Mesenchymal stem cell (in vitro differentiated cells and primary cell): ENCODE data around the gene KDM8.

Experiments
- DNase-seq: peaks from one replicate; pipeline ENCODE4 v3.0.0-alpha.2; 2013
- H2AFZ ChIP-seq: one replicate; pipeline ENCODE4 v1.6.1; 2013; ENCODE audit warnings: low read depth, mild to moderate bottlenecking, control low read depth, inconsistent platforms, low read length, moderate library complexity
- H2AK5ac ChIP-seq: 2 replicates; pipeline ENCODE4 v1.6.1; 2013; ENCODE audit warnings: low read length, moderate library complexity, mild to moderate bottlenecking, inconsistent platforms; ENCODE audit not compliant: severe bottlenecking
- H2BK120ac ChIP-seq: one replicate; pipeline ENCODE4 v1.6.1; 2013; ENCODE audit warnings: low read depth, mild to moderate bottlenecking, inconsistent platforms, low read length, moderate library complexity
- H2BK12ac ChIP-seq, 2 experiments: one replicate each; pipeline ENCODE4 v1.6.1; 2013; ENCODE audit warnings: inconsistent platforms in 2 of 2, low read length in 2 of 2, mild to moderate bottlenecking in 2 of 2, moderate library complexity in 2 of 2, control low read depth in 1 of 2
- H2BK15ac ChIP-seq: one replicate; pipeline ENCODE4 v1.6.1; 2013; ENCODE audit warnings: mild to moderate bottlenecking, low read depth, inconsistent platforms; ENCODE audit not compliant: poor library complexity, severe bottlenecking
- H2BK5ac ChIP-seq: 2 replicates; pipeline ENCODE4 v1.6.1; 2013; ENCODE audit warnings: low read depth, mild to moderate bottlenecking, low read length, control low read depth, inconsistent platforms; ENCODE audit not compliant: poor library complexity, severe bottlenecking
- H3K14ac ChIP-seq, 2 experiments: one replicate each; pipeline ENCODE4 v1.6.1; 2013; ENCODE audit warnings: inconsistent platforms in 2 of 2, low read length in 2 of 2, control low read depth in 1 of 2, mild to moderate bottlenecking in 1 of 2, moderate library complexity in 1 of 2
- H3K18ac ChIP-seq, 2 experiments: one replicate each; pipeline ENCODE4 v1.6.1; 2013; ENCODE audit warnings: inconsistent platforms in 2 of 2, low read length in 2 of 2, control low read depth in 1 of 2, low read depth in 1 of 2, mild to moderate bottlenecking in 1 of 2
- H3K23ac ChIP-seq, 2 experiments: one replicate each; pipeline ENCODE4 v1.6.1; 2013; ENCODE audit warnings: inconsistent platforms in 2 of 2, low read length in 2 of 2, mild to moderate bottlenecking in 2 of 2, moderate library complexity in 2 of 2, control low read depth in 1 of 2
- H3K27ac ChIP-seq: 2 replicates; pipeline ENCODE4 v1.5.1; 2013; ENCODE audit warnings: mild to moderate bottlenecking, moderate library complexity, low read length, control low read depth, inconsistent platforms; ENCODE audit not compliant: poor library complexity, severe bottlenecking
- H3K27me3 ChIP-seq, 2 experiments: 2 replicates each; pipeline versions ENCODE4 v1.6.1 to v1.7.0; 2013; ENCODE audit warnings: low read length in 2 of 2, mild to moderate bottlenecking in 2 of 2, moderate library complexity in 2 of 2, control low read depth in 1 of 2, inconsistent platforms in 1 of 2; ENCODE audit not compliant: control insufficient read depth in 1 of 2, insufficient read depth in 1 of 2
- H3K36me3 ChIP-seq, 2 experiments: 2 replicates each; pipeline versions ENCODE4 v1.6.1 to v1.7.0; 2013; ENCODE audit warnings: low read length in 2 of 2, control low read depth in 1 of 2, inconsistent platforms in 1 of 2, low read depth in 1 of 2, mild to moderate bottlenecking in 1 of 2; ENCODE audit not compliant: insufficient read depth in 2 of 2, control insufficient read depth in 1 of 2
- H3K4ac ChIP-seq, 2 experiments: one replicate each; pipeline ENCODE4 v1.6.1; 2013; ENCODE audit warnings: inconsistent platforms in 2 of 2, low read length in 2 of 2, mild to moderate bottlenecking in 2 of 2, moderate library complexity in 2 of 2, control low read depth in 1 of 2, low read depth in 1 of 2
- H3K4me1 ChIP-seq: 2 replicates; pipeline ENCODE4 v1.6.1; 2013; ENCODE audit warnings: low read depth, low read length, control low read depth; ENCODE audit not compliant: control insufficient read depth, insufficient read depth
- H3K4me2 ChIP-seq: 2 replicates; pipeline ENCODE4 v1.6.1; 2013; ENCODE audit warnings: low read length, mild to moderate bottlenecking, inconsistent platforms; ENCODE audit not compliant: poor library complexity, severe bottlenecking
- H3K4me3 ChIP-seq, 2 experiments: 2 replicates each; pipeline versions ENCODE4 v1.5.1 to v1.7.0; 2013; ENCODE audit warnings: low read length in 2 of 2, mild to moderate bottlenecking in 2 of 2, control low read depth in 1 of 2, low read depth in 1 of 2; ENCODE audit not compliant: insufficient read depth in 1 of 2
- H3K79me1 ChIP-seq: replicated peaks from 2 replicates; pipeline ENCODE4 v1.6.1; 2013; ENCODE audit warnings: mild to moderate bottlenecking, control low read depth, low read length, inconsistent platforms; ENCODE audit not compliant: poor library complexity, severe bottlenecking
- H3K9ac ChIP-seq: 2 replicates; pipeline ENCODE4 v1.7.0; 2013; ENCODE audit warnings: mild to moderate bottlenecking, low read length, moderate library complexity
- H3K9me3 ChIP-seq: 2 replicates; pipeline ENCODE4 v1.7.0; 2013; ENCODE audit warnings: mild to moderate bottlenecking, low read length; ENCODE audit not compliant: control insufficient read depth
- H4K8ac ChIP-seq: one replicate; pipeline ENCODE4 v1.6.1; 2013; ENCODE audit warnings: inconsistent platforms, mild to moderate bottlenecking, low read length, moderate library complexity
- H4K91ac ChIP-seq: one replicate; pipeline ENCODE4 v1.6.1; 2013; ENCODE audit warnings: mild to moderate bottlenecking, low read length, inconsistent platforms
- whole genome bisulfite sequencing: methylation state at CpG from one replicate; pipeline ENCODE4 v1.1.7; 2013; ENCODE audit warnings: mixed read lengths; 5-methylcytosine and 5-hydroxymethylcytosine counted together

KDM8 gene

GRCh38 chr16:27191352-27191924 is 11.9 kb upstream of the KDM8 start:
- Histone ChIP-seq H3K9me3 (no peaks in the 10 kb centered on the region), H3K4me3 (no peak overlapping the region), H2BK120ac (no peak overlapping the region), H3K27ac (no peak overlapping the region), H3K27me3 (peaks cover 16 to 26% of the 10 kb centered on the region in 2 experiments), H2AFZ (no peak overlapping the region), H3K36me3 (no peaks in the 10 kb centered on the region), H2BK12ac (no peak overlapping the region), H3K79me1 (no peaks in the 10 kb centered on the region), H4K8ac (no peak overlapping the region), H3K9ac (no peak overlapping the region), H4K91ac (no peak overlapping the region), H3K4me1 (peaks cover 2% of the 10 kb centered on the region), H3K23ac (no peak overlapping the region), H2BK5ac (no peak overlapping the region), H2BK15ac (no peak overlapping the region), H3K4me2 (no peak overlapping the region), H2AK5ac (no peak overlapping the region), H3K14ac (no peak overlapping the region), H3K4ac (no peak overlapping the region), H3K18ac (no peak overlapping the region)
- WGBS: 77% methylated on average over 6 of the region's 7 CpGs
- DNase-seq: no peak

- H3K4me2 ChIP-seq: no peak overlapping the region
- H2BK120ac ChIP-seq: no peak overlapping the region
- H3K36me3 ChIP-seq: no peaks in the 10 kb centered on the region
- no peak overlapping the region for H2BK5ac ChIP-seq
- peaks cover 2% of the 10 kb centered on the region for H3K4me1 ChIP-seq
- no peak overlapping the region for H3K4me3 ChIP-seq
- DNase-seq: no peak
- no peaks in the 10 kb centered on the region for H3K79me1 ChIP-seq
- no peak overlapping the region for H2AK5ac ChIP-seq
- H3K18ac ChIP-seq: no peak overlapping the region
- H3K27ac ChIP-seq: no peak overlapping the region
- no peak overlapping the region for H2BK12ac ChIP-seq
- no peaks in the 10 kb centered on the region for H3K9me3 ChIP-seq
- H2BK15ac ChIP-seq: no peak overlapping the region
- no peak overlapping the region for H4K91ac ChIP-seq
- H3K23ac ChIP-seq: no peak overlapping the region
- H3K4ac ChIP-seq: no peak overlapping the region
- H3K27me3 ChIP-seq: peaks cover 16 to 43% of the 10 kb centered on the region in 2 experiments
- H2AFZ ChIP-seq: no peak overlapping the region
- no peak overlapping the region for H4K8ac ChIP-seq
- no peak overlapping the region for H3K14ac ChIP-seq
- H3K9ac ChIP-seq: no peak overlapping the region
- WGBS: 85% methylated on average over 4 of the region's 6 CpGs
Measured at GRCh38 chr16:27193300-27193990, 9.9 kb upstream of the KDM8 start.

GRCh38 chr16:27195076-27195741 is 8.1 kb upstream of the KDM8 start:
- no peak overlapping the region for H3K23ac ChIP-seq
- no peak overlapping the region for H3K18ac ChIP-seq
- WGBS: 75% methylated on average over 6 of the region's 6 CpGs
- H2BK12ac ChIP-seq: no peak overlapping the region
- no peak overlapping the region for H3K4me2 ChIP-seq
- no peak overlapping the region for H2BK5ac ChIP-seq
- no peaks in the 10 kb centered on the region for H3K9me3 ChIP-seq
- no peak overlapping the region for H2BK120ac ChIP-seq
- H2AK5ac ChIP-seq: no peak overlapping the region
- H3K4me1 ChIP-seq: no peaks in the 10 kb centered on the region
- no peak overlapping the region for H3K4ac ChIP-seq
- H3K36me3 ChIP-seq: no peaks in the 10 kb centered on the region
- no peak overlapping the region for H3K14ac ChIP-seq
- H3K27ac ChIP-seq: no peak overlapping the region
- DNase-seq: no peak
- H3K27me3 ChIP-seq: peaks cover 6 to 28% of the 10 kb centered on the region in 2 experiments
- no peak overlapping the region for H2BK15ac ChIP-seq
- no peak overlapping the region for H4K8ac ChIP-seq
- no peak overlapping the region for H3K9ac ChIP-seq
- no peak overlapping the region for H4K91ac ChIP-seq
- H3K4me3 ChIP-seq: no peak overlapping the region
- H3K79me1 ChIP-seq: no peaks in the 10 kb centered on the region
- no peak overlapping the region for H2AFZ ChIP-seq

- Histone ChIP-seq H3K23ac (no peak overlapping the region), H2AFZ (no peak overlapping the region), H3K9me3 (no peaks in the 10 kb centered on the region), H3K4me1 (no peaks in the 10 kb centered on the region), H3K4ac (no peak overlapping the region), H2BK12ac (no peak overlapping the region), H3K4me2 (no peak overlapping the region), H2BK5ac (no peak overlapping the region), H3K18ac (no peak overlapping the region), H3K27me3 (peaks cover 6 to 24% of the 10 kb centered on the region in 2 experiments), H2BK15ac (no peak overlapping the region), H2BK120ac (no peak overlapping the region), H3K27ac (no peak overlapping the region), H4K91ac (no peak overlapping the region), H3K79me1 (no peaks in the 10 kb centered on the region), H3K4me3 (no peak overlapping the region), H3K9ac (no peak overlapping the region), H3K36me3 (no peaks in the 10 kb centered on the region), H4K8ac (no peak overlapping the region), H3K14ac (no peak overlapping the region), H2AK5ac (no peak overlapping the region)
- 93% methylated on average over 9 of the region's 9 CpGs for WGBS
- no peak for DNase-seq
Measured at GRCh38 chr16:27195941-27196595, 7.3 kb upstream of the KDM8 start.
